GM13976 (cell line): ENCODE data around the gene CCR3.

Experiments used
- DNase-seq: peaks from one replicate; pipeline ENCODE4 v3.0.0; 2012; ENCODE audit warnings: low spot score
- in situ Hi-C: fragments of 300-500 bp; cut with MboI; formaldehyde crosslinking; loops from one replicate; pipeline ENCODE4 v1.12.0; 2022; ENCODE audit warnings: low sequenced_read_pairs, mixed read lengths, inconsistent platforms; ENCODE audit not compliant: unreplicated experiment
- TF ChIP-seq, protein P1 (sequence below): IDR thresholded peaks from 2 replicates; pipeline ENCODE4 v1.5.1; 2012; ENCODE audit warnings: borderline replicate concordance, mild to moderate bottlenecking; ENCODE audit not compliant: insufficient read depth; ENCODE audit errors: extremely low read depth, missing control alignments, control extremely low read depth

CCR3 gene

DNA sequence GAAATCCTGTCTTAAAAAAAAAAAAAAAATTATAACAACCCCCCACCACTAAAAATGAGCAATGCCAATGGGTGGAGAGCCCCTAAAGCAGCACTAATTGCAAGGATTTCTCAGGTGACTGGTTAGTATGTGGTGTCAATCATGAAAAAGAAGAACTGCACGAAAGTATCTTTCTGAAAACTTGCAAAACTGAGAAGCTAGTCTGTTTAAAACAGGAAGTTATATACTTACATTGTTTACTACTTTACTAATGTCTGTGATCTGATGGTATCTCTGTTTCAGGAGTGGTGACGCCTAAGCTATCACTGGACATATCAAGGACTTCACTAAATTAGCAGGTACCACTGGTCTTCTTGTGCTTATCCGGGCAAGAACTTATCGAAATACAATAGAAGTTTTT is at the start of gene CCR3:
TSS of gene CCR3 (plus strand) at position 341 of the 400 bp plus-strand sequence. CDS start 22,699 bp downstream, outside the sequence.
- no peak for DNase-seq
- TF ChIP-seq, protein P1, sequence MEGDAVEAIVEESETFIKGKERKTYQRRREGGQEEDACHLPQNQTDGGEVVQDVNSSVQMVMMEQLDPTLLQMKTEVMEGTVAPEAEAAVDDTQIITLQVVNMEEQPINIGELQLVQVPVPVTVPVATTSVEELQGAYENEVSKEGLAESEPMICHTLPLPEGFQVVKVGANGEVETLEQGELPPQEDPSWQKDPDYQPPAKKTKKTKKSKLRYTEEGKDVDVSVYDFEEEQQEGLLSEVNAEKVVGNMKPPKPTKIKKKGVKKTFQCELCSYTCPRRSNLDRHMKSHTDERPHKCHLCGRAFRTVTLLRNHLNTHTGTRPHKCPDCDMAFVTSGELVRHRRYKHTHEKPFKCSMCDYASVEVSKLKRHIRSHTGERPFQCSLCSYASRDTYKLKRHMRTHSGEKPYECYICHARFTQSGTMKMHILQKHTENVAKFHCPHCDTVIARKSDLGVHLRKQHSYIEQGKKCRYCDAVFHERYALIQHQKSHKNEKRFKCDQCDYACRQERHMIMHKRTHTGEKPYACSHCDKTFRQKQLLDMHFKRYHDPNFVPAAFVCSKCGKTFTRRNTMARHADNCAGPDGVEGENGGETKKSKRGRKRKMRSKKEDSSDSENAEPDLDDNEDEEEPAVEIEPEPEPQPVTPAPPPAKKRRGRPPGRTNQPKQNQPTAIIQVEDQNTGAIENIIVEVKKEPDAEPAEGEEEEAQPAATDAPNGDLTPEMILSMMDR = no peak
- in situ Hi-C loops = no loop called here

DNA sequence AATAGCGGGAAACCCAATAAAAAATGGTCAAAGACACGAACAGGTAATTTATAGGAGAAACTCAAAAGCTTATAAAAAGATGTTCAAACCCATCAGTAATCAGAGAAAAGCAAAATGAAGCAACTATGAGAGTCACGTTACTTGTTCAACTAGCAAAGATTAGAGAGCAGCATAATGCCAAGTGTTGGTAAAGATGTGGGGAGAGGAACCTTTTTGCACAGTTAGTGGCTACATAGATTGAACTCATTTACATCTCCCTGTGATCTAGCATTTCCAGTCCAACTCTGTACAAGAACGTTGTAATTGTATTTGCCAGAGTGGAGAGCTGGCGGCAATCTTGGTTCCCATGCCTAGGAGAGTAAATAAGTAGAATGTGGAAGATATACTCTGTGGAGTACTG is 49.3 kb upstream of the CCR3 start:
- TF ChIP-seq, protein P1 = no peak
- in situ Hi-C loops = no loop called here
- DNase-seq = no peak

DNA sequence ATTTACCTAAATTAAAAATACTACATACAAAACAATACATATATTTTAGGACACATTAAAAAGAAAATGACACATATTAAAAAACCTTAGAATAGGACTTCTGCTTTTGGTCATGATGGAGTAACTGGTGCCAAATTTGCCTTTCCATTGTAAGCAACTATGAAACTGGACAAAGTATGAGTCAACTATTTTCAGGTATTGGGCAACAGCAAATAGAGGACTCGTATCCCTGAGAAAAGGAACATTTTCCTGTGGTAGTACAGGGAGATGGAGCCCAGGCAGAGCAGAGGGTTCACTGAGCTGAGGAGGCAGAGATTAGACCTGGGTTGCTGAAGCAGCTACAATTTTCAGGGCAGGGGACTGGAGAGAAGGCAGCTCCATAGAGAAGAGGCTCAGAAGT is 48.8 kb upstream of the CCR3 start:
- DNase-seq = no peak
- TF ChIP-seq, protein P1 = no peak
- in situ Hi-C loops = no loop called here

DNA sequence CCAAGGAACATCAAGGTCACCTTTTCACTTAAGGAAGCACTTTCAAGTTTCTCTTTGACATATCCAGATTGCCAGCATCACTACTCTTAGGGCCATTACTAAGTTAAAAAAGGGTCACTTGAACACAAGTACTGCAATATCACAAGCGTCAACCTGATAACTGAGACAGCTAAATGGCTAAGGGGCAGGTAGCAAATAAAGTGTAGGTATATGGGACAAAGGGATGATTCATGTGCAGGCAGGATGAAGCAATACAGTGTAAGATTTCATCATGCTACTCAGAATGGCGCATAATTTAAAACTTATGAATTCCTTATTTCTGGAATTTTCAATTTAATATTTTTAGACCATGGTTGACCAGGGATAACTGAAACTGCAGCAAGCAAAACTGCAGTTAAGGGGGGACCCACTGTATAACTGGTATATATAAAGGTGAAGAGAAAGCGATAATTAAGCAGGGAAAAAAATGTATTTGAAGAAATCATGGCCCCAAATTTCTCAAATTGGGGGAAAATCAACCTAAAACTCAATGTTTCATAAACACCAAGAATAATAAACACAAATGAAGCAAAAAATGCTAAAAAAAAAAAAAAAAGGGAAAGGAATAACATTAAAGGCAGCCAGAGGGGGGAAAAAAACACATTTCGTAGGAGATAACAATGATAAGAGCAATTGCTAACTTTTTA is 47.2 kb upstream of the CCR3 start:
- in situ Hi-C loops = no loop called here
- TF ChIP-seq, protein P1 = no peak
- DNase-seq = no peak

DNA sequence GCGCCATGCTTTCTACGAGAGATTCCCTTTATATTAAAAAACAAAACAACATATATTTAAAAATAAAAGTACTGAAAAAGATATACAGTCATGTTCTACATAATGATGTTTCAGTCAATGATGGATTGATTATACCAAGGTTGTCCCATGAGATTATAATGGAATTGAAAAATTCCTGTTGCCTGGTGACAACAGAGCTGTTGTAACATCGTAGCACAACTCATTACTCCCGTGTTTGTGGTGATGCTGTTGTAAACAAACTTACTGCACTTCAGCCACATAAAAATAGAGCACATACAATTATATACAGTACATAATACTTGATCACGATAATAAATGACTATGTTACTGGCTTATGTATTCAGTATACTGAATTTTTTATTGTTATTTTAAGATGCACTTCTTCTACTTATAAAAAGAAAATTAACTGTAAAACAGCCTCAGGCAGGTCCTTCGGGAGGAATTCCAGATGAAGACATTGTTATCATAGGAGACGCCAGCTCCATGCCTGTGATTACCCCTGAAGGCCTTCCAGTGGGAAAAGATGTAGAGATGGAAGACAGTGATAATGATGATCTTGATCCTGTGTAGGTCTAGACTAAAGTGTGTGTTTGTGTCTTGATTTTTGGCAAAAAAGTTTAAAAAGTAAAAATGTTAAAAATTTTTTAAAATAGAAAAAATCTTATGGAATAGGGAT is 45.9 kb upstream of the CCR3 start:
- in situ Hi-C loops = no loop called here
- TF ChIP-seq, protein P1 = no peak
- DNase-seq = no peak

DNA sequence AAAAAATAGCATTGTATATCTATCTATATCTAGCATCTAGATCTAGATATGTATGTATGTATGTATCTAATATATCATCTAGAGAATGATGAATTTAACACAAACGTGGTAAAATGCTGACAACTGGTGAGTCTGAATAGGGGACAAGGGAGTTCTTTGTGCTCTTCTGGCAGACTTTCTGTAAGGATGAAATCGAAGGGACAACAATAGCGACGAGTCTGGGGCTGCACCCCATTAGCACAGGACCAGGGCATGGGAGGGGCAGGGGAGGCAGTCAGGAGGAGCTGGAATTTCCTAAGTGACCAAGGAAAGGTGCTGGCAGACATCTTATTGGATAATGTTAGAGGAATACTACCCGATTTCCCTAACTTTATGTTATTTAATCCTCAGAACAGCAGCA is 42.0 kb upstream of the CCR3 start:
- in situ Hi-C loops = loop anchor here (10.0 kb wide), 2 partner anchors 115 to 255 kb away; partner anchors contain the start of gene CXCR6
- no peak for DNase-seq
- TF ChIP-seq, protein P1 = no peak
